KMS-11 (cell line): ENCODE data around the gene ADAM12.

Experiments used
- H2AFZ ChIP-seq: fragments of 200-600 bp; sonication (generic); 2 replicates; pipeline ENCODE4 v1.6.1; 2016; ENCODE audit warnings: antibody characterized with exemption, mixed run types, low read depth
- H3K27ac ChIP-seq: fragments of 200-600 bp; sonication (generic); 2 replicates; pipeline ENCODE4 v1.6.1; 2016; ENCODE audit warnings: mild to moderate bottlenecking, mixed run types
- H3K27me3 ChIP-seq: fragments of 200-600 bp; sonication (generic); 2 replicates; pipeline ENCODE4 v1.6.1; 2017; ENCODE audit warnings: mild to moderate bottlenecking, low read depth, mixed run types, moderate library complexity; ENCODE audit not compliant: insufficient read depth
- H3K36me3 ChIP-seq: fragments of 200-600 bp; sonication (generic); 2 replicates; pipeline ENCODE4 v1.6.1; 2017; ENCODE audit warnings: mild to moderate bottlenecking, mixed run types; ENCODE audit not compliant: insufficient read depth
- H3K4me1 ChIP-seq: fragments of 200-600 bp; sonication (generic); 2 replicates; pipeline ENCODE4 v1.6.1; 2016; ENCODE audit warnings: mild to moderate bottlenecking, low read depth, mixed run types; ENCODE audit not compliant: poor library complexity, severe bottlenecking
- H3K4me2 ChIP-seq: fragments of 200-600 bp; sonication (generic); 2 replicates; pipeline ENCODE4 v1.7.0; 2016; ENCODE audit warnings: mild to moderate bottlenecking, mixed run types
- H3K4me3 ChIP-seq: fragments of 200-600 bp; sonication (generic); IDR thresholded peaks from 2 replicates; pipeline ENCODE4 v1.6.1; 2017; ENCODE audit warnings: low read depth, low read length, mixed read lengths; ENCODE audit not compliant: insufficient read depth
- H3K79me2 ChIP-seq: fragments of 200-600 bp; sonication (generic); 2 replicates; pipeline ENCODE4 v1.6.1; 2016; ENCODE audit warnings: low read depth, mixed run types; ENCODE audit not compliant: insufficient read depth
- H3K9ac ChIP-seq: fragments of 200-600 bp; sonication (generic); 2 replicates; pipeline ENCODE4 v1.6.1; 2016; ENCODE audit warnings: mild to moderate bottlenecking, mixed run types
- H4K20me1 ChIP-seq: fragments of 200-600 bp; sonication (generic); 2 replicates; pipeline ENCODE4 v1.6.1; 2016; ENCODE audit warnings: mild to moderate bottlenecking, mixed run types; ENCODE audit not compliant: insufficient read depth
- TF ChIP-seq, protein P1 (sequence below): fragments of 200-600 bp; sonication (generic); conservative IDR thresholded peaks from 2 replicates; pipeline ENCODE4 v1.6.1; 2017; ENCODE audit warnings: low read depth, mild to moderate bottlenecking, antibody characterized with exemption, low read length, moderate library complexity, mixed read lengths

ADAM12 gene

GRCh38 chr10:126062131-126063032, 325.9 kb downstream of the ADAM12 start:
- Histone ChIP-seq H3K79me2 (no peaks in the 10 kb centered on the region), H3K9ac (no peak overlapping the region), H3K27me3 (no peaks in the 10 kb centered on the region), H4K20me1 (no peaks in the 10 kb centered on the region), H3K27ac (no peak overlapping the region), H3K36me3 (no peaks in the 10 kb centered on the region), H3K4me3 (no peak overlapping the region), H3K4me2 (no peak overlapping the region), H3K4me1 (no peaks in the 10 kb centered on the region), H2AFZ (no peak overlapping the region)
- TF ChIP-seq, protein P1, sequence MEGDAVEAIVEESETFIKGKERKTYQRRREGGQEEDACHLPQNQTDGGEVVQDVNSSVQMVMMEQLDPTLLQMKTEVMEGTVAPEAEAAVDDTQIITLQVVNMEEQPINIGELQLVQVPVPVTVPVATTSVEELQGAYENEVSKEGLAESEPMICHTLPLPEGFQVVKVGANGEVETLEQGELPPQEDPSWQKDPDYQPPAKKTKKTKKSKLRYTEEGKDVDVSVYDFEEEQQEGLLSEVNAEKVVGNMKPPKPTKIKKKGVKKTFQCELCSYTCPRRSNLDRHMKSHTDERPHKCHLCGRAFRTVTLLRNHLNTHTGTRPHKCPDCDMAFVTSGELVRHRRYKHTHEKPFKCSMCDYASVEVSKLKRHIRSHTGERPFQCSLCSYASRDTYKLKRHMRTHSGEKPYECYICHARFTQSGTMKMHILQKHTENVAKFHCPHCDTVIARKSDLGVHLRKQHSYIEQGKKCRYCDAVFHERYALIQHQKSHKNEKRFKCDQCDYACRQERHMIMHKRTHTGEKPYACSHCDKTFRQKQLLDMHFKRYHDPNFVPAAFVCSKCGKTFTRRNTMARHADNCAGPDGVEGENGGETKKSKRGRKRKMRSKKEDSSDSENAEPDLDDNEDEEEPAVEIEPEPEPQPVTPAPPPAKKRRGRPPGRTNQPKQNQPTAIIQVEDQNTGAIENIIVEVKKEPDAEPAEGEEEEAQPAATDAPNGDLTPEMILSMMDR: no peak

DNA sequence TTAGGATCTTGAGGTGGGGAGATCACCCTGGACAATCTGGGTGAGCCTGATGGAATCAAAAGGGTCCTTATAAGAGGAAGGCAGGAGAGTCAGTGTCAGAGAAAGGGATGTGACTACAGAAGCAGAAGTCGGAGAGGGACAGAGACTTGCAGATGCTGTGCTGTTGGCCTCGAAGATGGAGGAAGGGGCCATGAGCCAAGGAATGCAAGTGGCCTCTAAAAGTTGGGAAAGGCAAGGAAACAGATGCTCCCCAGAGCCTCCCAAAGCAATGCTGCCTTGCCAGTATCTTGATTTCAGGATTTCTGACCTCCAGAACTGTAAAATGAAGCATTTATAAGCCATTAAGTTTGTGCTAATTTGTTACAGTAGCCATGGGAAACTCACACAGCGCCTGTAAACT, 326.8 kb downstream of the ADAM12 start:
- TF ChIP-seq, protein P1: no peak
- H3K9ac ChIP-seq: no peak overlapping the region
- no peak overlapping the region for H2AFZ ChIP-seq
- H3K79me2 ChIP-seq: no peaks in the 10 kb centered on the region
- no peaks in the 10 kb centered on the region for H3K36me3 ChIP-seq
- H3K4me3 ChIP-seq: no peak overlapping the region
- no peak overlapping the region for H3K27ac ChIP-seq
- H3K27me3 ChIP-seq: no peaks in the 10 kb centered on the region
- no peaks in the 10 kb centered on the region for H4K20me1 ChIP-seq
- no peak overlapping the region for H3K4me2 ChIP-seq
- no peaks in the 10 kb centered on the region for H3K4me1 ChIP-seq

DNA sequence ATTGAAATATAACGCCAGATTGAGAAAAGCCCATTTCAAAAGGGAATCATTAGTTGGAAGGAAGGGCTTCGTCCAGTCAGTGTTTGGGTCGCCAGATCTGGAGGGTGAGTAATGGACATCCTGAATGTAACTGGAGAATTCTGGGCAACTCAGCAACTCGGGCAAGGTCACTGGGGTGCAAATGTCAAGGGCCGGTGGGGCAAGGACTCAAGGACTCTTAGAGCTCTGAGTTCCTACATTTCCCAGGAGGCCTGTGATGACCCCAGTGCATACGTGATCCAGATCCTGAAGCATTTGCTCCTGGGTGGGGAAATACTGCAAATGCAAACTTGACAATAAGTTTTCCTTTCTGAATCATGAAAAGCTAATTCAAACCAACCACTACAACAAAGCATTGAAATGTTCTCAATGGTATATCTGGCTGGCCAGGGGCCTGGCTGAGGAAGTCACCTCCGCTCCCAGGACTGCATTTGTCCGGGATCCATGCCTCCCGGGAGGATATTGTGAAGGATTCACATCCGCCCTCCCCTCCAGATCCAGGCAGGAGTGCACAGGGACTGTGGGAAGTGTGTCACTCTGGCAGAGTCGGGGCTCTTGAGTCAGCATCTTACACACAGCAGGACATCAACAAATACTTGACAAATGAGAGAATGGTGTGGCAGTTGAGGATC, 327.9 kb downstream of the ADAM12 start:
- Histone ChIP-seq H3K9ac (no peak overlapping the region), H3K4me2 (no peak overlapping the region), H4K20me1 (no peaks in the 10 kb centered on the region), H3K4me3 (no peak overlapping the region), H3K36me3 (no peaks in the 10 kb centered on the region), H2AFZ (no peak overlapping the region), H3K27me3 (no peaks in the 10 kb centered on the region), H3K4me1 (no peaks in the 10 kb centered on the region), H3K79me2 (no peaks in the 10 kb centered on the region), H3K27ac (no peak overlapping the region)
- TF ChIP-seq, protein P1: no peak

DNA sequence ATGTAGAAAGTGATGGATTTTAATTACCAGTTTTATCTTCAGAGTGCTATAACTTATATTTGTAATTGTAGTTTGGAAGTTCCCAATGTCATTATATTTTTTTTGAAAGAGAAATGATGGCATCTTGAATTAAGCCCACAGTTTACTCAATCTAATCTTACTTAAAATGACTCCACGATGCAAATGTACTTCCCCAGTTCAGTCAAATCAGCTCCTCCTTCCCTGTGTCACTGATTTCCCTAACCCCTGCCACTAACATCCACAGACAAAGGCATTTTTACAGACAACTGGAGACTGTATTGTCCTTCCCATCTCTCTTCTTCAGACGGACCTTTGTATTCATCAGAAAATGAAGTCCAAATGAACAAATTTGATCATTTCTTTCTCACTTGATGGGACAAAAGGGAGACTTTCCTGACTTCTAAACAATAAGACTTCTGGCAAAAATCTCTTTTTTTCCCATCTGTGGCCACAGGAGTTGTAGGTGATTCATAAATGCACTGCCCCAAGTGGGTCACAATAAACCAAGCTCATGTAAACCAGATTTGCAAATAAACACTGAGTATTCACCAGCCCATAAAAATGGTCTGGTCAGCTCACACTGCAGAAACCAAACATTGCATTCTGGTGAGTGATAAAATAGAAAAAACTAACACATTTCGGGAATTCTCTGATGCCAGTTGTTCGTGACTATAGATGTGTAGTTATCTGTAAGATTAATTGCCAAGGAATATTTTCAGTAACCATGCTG, 329.0 kb downstream of the ADAM12 start:
- Histone ChIP-seq H3K36me3 (no peaks in the 10 kb centered on the region), H3K9ac (no peak overlapping the region)

More for the DNA sequence above, 329.0 kb downstream of the ADAM12 start:
- TF ChIP-seq, protein P1: no peak
- Histone ChIP-seq H3K79me2 (no peaks in the 10 kb centered on the region), H3K27ac (no peak overlapping the region), H3K27me3 (no peaks in the 10 kb centered on the region), H3K4me2 (no peak overlapping the region), H4K20me1 (no peaks in the 10 kb centered on the region), H3K4me3 (no peak overlapping the region), H3K4me1 (no peaks in the 10 kb centered on the region), H2AFZ (no peak overlapping the region)
